ENCODE results near the gene ZNG1B. TPM values are rescaled to one million over a fixed set of nuclear protein-coding genes. Genes with fewer than 3 reads are reported as not detected.
"Not testable (repeated sequence)": the region's sequence is repeated elsewhere in the genome, so short reads cannot be mapped to it uniquely, and the experiment has no call there.

Gene ZNG1B
- total RNA-seq, 1 experiment from 2014 or later = 50.4 TPM

DNA sequence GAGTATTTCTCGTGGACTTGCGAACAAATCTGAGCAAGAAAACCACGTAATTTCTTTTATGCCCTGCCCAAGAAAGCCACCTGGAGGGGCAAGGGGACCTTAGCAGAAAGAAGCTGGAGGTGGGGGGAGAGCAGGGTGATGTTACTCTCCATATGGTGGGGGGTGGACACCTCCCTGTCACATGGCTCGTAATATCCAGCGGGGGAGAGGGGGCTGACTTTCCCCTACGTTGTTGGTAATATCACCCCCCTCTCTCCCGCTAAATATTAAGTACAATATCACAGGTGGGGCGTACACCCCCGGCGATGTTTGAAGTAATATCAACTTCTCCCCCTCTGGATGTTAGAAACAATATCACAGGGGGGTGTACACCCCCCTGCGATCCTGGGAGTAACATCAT is 70.7 kb downstream of the ZNG1B start:
- H3K4me1 Mint-ChIP-seq (ENCODE audit: low read depth, unreplicated experiment); H3K4me1 ChIP-seq; H3K27ac Mint-ChIP-seq (ENCODE audit: unreplicated experiment); CTCF ChIA-PET; H3K27me3 Mint-ChIP-seq (ENCODE audit: insufficient read depth, unreplicated experiment); DNase-seq; BruUV-seq (replicated peaks); intact Hi-C loops (cut with micrococcal nuclease; ENCODE audit: unreplicated experiment); H3K36me3 ChIP-seq (ENCODE audit: control insufficient read depth, insufficient read depth, low read length); H3K36me3 Mint-ChIP-seq (ENCODE audit: insufficient read depth, unreplicated experiment); H3K9me3 Mint-ChIP-seq (ENCODE audit: unreplicated experiment); H3K4me3 Mint-ChIP-seq (ENCODE audit: unreplicated experiment); H3K9me3 ChIP-seq; H3K4me3 ChIP-seq (ENCODE audit: low read depth, low read length); POLR2A ChIA-PET; H3K27me3 ChIP-seq (replicated peaks; ENCODE audit: control insufficient read depth, insufficient read depth, low read length): not testable (repeated sequence)

DNA sequence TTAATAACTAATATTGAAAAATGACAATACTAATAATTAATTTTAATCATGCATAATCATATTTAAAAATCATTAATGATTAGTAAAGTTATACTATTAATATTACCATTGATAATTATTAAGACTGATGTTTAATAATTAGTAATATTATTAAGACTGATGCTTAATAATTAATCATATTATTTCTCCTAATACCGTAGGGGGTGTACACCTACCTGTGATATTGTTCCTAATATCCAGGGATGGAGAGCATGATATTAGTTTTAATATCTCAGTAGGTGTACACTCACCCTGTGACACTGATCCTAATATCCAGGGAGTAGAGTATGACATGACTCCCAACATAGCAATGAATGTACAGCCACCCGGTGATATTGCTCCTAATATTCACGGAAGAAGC is 73.4 kb downstream of the ZNG1B start:
- H3K4me1 ChIP-seq; intact Hi-C loops (cut with micrococcal nuclease; ENCODE audit: unreplicated experiment); H3K36me3 ChIP-seq (ENCODE audit: control insufficient read depth, insufficient read depth, low read length); H3K9me3 ChIP-seq; H3K36me3 Mint-ChIP-seq (ENCODE audit: insufficient read depth, unreplicated experiment); POLR2A ChIA-PET; H3K27me3 ChIP-seq (replicated peaks; ENCODE audit: control insufficient read depth, insufficient read depth, low read length); H3K4me3 ChIP-seq (ENCODE audit: low read depth, low read length); H3K4me3 Mint-ChIP-seq (ENCODE audit: unreplicated experiment); H3K27ac Mint-ChIP-seq (ENCODE audit: unreplicated experiment); H3K9me3 Mint-ChIP-seq (ENCODE audit: unreplicated experiment); CTCF ChIA-PET; H3K4me1 Mint-ChIP-seq (ENCODE audit: low read depth, unreplicated experiment); DNase-seq; BruUV-seq (replicated peaks): not testable (repeated sequence)
- H3K27me3 Mint-ChIP-seq (ENCODE audit: insufficient read depth, unreplicated experiment) = peaks cover 15% of the 10 kb centered on the region

DNA sequence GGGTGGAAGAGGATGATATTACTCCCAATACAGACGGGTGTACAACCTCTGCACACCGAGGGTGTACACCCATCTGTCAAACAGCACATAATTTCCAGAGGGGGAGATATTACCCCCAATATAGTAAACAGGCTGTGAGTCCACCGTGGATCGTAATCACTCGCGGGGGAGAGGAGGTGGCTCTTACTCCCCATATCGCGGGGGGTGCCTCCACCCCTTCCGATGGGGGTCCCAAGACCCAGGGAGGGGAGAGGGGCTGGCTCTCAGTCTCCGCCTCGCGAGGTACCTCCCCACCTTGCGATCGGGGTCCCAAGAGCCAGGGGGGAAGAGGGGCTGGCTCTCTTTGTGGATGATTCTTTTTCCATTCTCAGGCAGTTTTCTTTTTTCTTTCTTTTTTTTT is 74.4 kb downstream of the ZNG1B start:
- H3K27ac Mint-ChIP-seq (ENCODE audit: unreplicated experiment); H3K27me3 ChIP-seq (replicated peaks; ENCODE audit: control insufficient read depth, insufficient read depth, low read length); intact Hi-C loops (cut with micrococcal nuclease; ENCODE audit: unreplicated experiment); H3K9me3 Mint-ChIP-seq (ENCODE audit: unreplicated experiment); DNase-seq; H3K4me1 ChIP-seq; H3K4me1 Mint-ChIP-seq (ENCODE audit: low read depth, unreplicated experiment); H3K36me3 Mint-ChIP-seq (ENCODE audit: insufficient read depth, unreplicated experiment); H3K4me3 Mint-ChIP-seq (ENCODE audit: unreplicated experiment); BruUV-seq (replicated peaks); H3K36me3 ChIP-seq (ENCODE audit: control insufficient read depth, insufficient read depth, low read length); H3K9me3 ChIP-seq; POLR2A ChIA-PET; CTCF ChIA-PET; H3K4me3 ChIP-seq (ENCODE audit: low read depth, low read length): not testable (repeated sequence)
- H3K27me3 Mint-ChIP-seq (ENCODE audit: insufficient read depth, unreplicated experiment) = peaks cover 15% of the 10 kb centered on the region

DNA sequence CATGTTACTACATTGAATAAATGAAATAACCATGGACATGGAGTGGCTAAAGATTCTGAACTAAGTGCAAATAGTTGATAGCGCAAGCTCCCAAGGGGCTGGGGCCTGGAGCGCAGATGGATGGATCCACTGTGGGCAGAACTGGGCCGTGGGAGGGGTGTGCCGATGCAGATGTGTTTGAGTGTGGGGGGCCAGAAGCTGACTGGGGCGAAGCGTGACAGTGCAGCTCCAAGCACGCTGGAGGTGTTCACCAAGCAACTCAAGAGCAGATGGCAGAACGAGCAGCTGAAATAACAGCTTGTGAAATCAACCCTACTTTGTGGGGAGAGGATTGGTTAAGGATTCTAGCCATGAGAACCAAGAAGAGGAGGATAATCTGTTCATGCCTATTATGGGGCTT is 78.0 kb downstream of the ZNG1B start:
- intact Hi-C loops (cut with micrococcal nuclease; ENCODE audit: unreplicated experiment); H3K4me3 Mint-ChIP-seq (ENCODE audit: unreplicated experiment); BruUV-seq (replicated peaks); DNase-seq; H3K4me1 ChIP-seq; H3K36me3 ChIP-seq (ENCODE audit: control insufficient read depth, insufficient read depth, low read length); POLR2A ChIA-PET; H3K9me3 Mint-ChIP-seq (ENCODE audit: unreplicated experiment); H3K9me3 ChIP-seq; H3K27me3 ChIP-seq (replicated peaks; ENCODE audit: control insufficient read depth, insufficient read depth, low read length); H3K27ac Mint-ChIP-seq (ENCODE audit: unreplicated experiment); H3K4me3 ChIP-seq (ENCODE audit: low read depth, low read length); H3K36me3 Mint-ChIP-seq (ENCODE audit: insufficient read depth, unreplicated experiment); H3K4me1 Mint-ChIP-seq (ENCODE audit: low read depth, unreplicated experiment); CTCF ChIA-PET; H3K27me3 Mint-ChIP-seq (ENCODE audit: insufficient read depth, unreplicated experiment): not testable (repeated sequence)

DNA sequence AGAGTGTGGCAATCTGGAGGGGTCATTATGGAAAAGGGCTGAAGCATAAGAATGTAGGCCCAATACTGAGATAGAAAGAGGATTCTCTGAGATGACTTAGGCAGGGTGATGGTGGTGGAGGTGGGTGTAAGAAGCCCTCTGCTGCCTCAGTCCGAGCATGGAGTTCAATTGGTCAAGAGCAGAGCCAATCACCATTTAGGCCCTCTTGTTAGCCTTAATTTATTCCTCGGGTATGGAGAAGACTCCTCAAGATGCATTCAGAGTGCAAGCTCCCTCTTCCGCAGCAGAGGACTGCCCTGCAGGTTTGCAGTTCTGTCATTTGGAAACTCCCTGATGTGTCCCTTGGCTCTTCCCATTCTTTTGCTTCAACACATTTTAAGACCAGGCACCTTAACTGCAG is 78.5 kb downstream of the ZNG1B start:
- BruUV-seq (replicated peaks); DNase-seq; H3K9me3 Mint-ChIP-seq (ENCODE audit: unreplicated experiment); H3K4me3 ChIP-seq (ENCODE audit: low read depth, low read length); H3K36me3 Mint-ChIP-seq (ENCODE audit: insufficient read depth, unreplicated experiment); H3K4me1 Mint-ChIP-seq (ENCODE audit: low read depth, unreplicated experiment); H3K4me1 ChIP-seq; H3K27me3 Mint-ChIP-seq (ENCODE audit: insufficient read depth, unreplicated experiment); H3K4me3 Mint-ChIP-seq (ENCODE audit: unreplicated experiment); POLR2A ChIA-PET; CTCF ChIA-PET; H3K36me3 ChIP-seq (ENCODE audit: control insufficient read depth, insufficient read depth, low read length); H3K27me3 ChIP-seq (replicated peaks; ENCODE audit: control insufficient read depth, insufficient read depth, low read length); intact Hi-C loops (cut with micrococcal nuclease; ENCODE audit: unreplicated experiment); H3K27ac Mint-ChIP-seq (ENCODE audit: unreplicated experiment); H3K9me3 ChIP-seq: not testable (repeated sequence)

DNA sequence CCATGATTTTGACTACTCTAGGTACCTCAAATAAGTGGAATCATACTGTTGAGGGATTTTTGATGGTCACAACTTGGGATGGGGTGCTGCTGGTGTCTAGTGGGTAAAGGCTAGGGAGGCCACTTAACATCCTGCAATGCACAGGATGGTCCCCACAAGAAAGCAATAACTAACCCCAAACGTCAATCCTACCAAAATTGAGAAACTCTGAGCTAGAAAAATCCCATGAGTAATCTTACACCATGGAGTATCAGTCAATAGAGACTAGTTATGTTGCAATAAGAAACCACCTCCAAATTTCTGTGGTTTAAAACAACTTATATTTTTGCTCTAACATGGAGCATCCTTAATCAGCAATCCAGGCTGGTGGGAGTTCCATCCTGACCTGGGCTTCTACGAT is 79.5 kb downstream of the ZNG1B start:
- not testable (repeated sequence) for H3K36me3 Mint-ChIP-seq (ENCODE audit: insufficient read depth, unreplicated experiment)

DNA sequence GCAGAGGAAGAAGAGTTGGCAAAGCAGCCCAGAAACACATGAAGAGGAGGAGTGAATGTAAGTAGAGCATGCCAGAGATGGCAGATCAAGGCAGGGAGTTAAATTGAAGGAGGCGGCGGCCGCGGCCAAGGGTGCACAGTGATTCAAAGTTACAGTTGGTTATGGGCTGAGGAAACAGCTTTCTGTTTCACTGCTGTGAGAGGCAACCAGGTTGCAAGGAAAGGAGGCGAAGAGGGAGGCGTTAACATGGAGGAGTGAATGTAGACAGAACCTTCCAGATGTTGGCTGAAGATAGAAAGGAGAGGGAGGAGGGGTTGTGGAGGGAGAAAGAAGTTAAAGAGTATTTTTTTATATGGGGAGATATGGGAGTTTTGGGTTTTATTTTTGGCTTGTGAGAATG is 83.3 kb downstream of the ZNG1B start:
- POLR2A ChIA-PET; H3K36me3 ChIP-seq (ENCODE audit: control insufficient read depth, insufficient read depth, low read length); H3K9me3 Mint-ChIP-seq (ENCODE audit: unreplicated experiment); H3K36me3 Mint-ChIP-seq (ENCODE audit: insufficient read depth, unreplicated experiment); CTCF ChIA-PET; DNase-seq; H3K4me1 Mint-ChIP-seq (ENCODE audit: low read depth, unreplicated experiment); intact Hi-C loops (cut with micrococcal nuclease; ENCODE audit: unreplicated experiment); H3K4me3 Mint-ChIP-seq (ENCODE audit: unreplicated experiment); H3K4me1 ChIP-seq; H3K27me3 ChIP-seq (replicated peaks; ENCODE audit: control insufficient read depth, insufficient read depth, low read length); BruUV-seq (replicated peaks); H3K27me3 Mint-ChIP-seq (ENCODE audit: insufficient read depth, unreplicated experiment); H3K9me3 ChIP-seq; H3K27ac Mint-ChIP-seq (ENCODE audit: unreplicated experiment); H3K4me3 ChIP-seq (ENCODE audit: low read depth, low read length): not testable (repeated sequence)

More for the DNA sequence above, 79.5 kb downstream of the ZNG1B start:
- intact Hi-C loops (cut with micrococcal nuclease; ENCODE audit: unreplicated experiment); H3K4me1 ChIP-seq; H3K36me3 ChIP-seq (ENCODE audit: control insufficient read depth, insufficient read depth, low read length); DNase-seq; H3K4me1 Mint-ChIP-seq (ENCODE audit: low read depth, unreplicated experiment); POLR2A ChIA-PET; H3K9me3 ChIP-seq; CTCF ChIA-PET; H3K27me3 ChIP-seq (replicated peaks; ENCODE audit: control insufficient read depth, insufficient read depth, low read length); BruUV-seq (replicated peaks); H3K4me3 ChIP-seq (ENCODE audit: low read depth, low read length); H3K9me3 Mint-ChIP-seq (ENCODE audit: unreplicated experiment); H3K27ac Mint-ChIP-seq (ENCODE audit: unreplicated experiment); H3K4me3 Mint-ChIP-seq (ENCODE audit: unreplicated experiment); H3K27me3 Mint-ChIP-seq (ENCODE audit: insufficient read depth, unreplicated experiment): not testable (repeated sequence)

All from Caco-2 (cell line).